Measurements from ENCODE around the gene ZNF780A. TPM values are rescaled to one million over a fixed set of nuclear protein-coding genes. Genes with fewer than 3 reads are reported as not detected.

Gene ZNF780A
- total and polyA plus RNA-seq, 2 donors from 2014 or later = 11.8 to 26.2 TPM

GRCh38 chr19:40110570-40110969 is 19.8 kb upstream of the ZNF780A start:
- no peak for DNase-seq
- Histone ChIP-seq H3K27me3 (ENCODE audit: control insufficient read depth, insufficient read depth, low read length) (no peaks in the 10 kb centered on the region), H3K27ac (ENCODE audit: low read depth in 2 of 2, low read length in 2 of 2) (no peak overlapping the region), H3K4me1 (ENCODE audit: control insufficient read depth in 2 of 3, insufficient read depth in 2 of 3, low read depth in 1 of 3, low read length in 3 of 3) (no peaks in the 10 kb centered on the region), H3K9ac (ENCODE audit: low read length in 3 of 3) (no peak overlapping the region), H3K4me3 (ENCODE audit: low read length in 3 of 3) (no peak overlapping the region), H3K36me3 (ENCODE audit: control insufficient read depth in 2 of 3, insufficient read depth in 3 of 3, low read length in 3 of 3) (no peaks in the 10 kb centered on the region), H3K9me3 (ENCODE audit: control insufficient read depth in 2 of 3, insufficient read depth in 1 of 3, low read length in 3 of 3) (no peaks in the 10 kb centered on the region)
- intact Hi-C loops (cut with DNase I) = no loop called here
- no peak for FAIRE-seq
- TF ChIP-seq CTCF (IDR thresholded peaks at IDR 0.05; ENCODE audit: borderline replicate concordance, extremely low read depth, insufficient read depth) = no peak

- no peaks in the 10 kb centered on the region for H3K27me3 ChIP-seq (ENCODE audit: control insufficient read depth, insufficient read depth, low read length)
- H3K9me3 ChIP-seq (ENCODE audit: control insufficient read depth in 2 of 3, insufficient read depth in 1 of 3, low read length in 3 of 3) = no peaks in the 10 kb centered on the region
- FAIRE-seq (no peak), DNase-seq (no peak)
- no peaks in the 10 kb centered on the region for H3K36me3 ChIP-seq (ENCODE audit: control insufficient read depth in 2 of 3, insufficient read depth in 3 of 3, low read length in 3 of 3)
- no peak overlapping the region for H3K4me3 ChIP-seq (ENCODE audit: low read length in 3 of 3)
- H3K9ac ChIP-seq (ENCODE audit: low read length in 3 of 3) = no peak overlapping the region
- no peaks in the 10 kb centered on the region for H3K4me1 ChIP-seq (ENCODE audit: control insufficient read depth in 2 of 3, insufficient read depth in 2 of 3, low read depth in 1 of 3, low read length in 3 of 3)
- TF ChIP-seq CTCF (IDR thresholded peaks at IDR 0.05; ENCODE audit: borderline replicate concordance, extremely low read depth, insufficient read depth) = no peak
- intact Hi-C loops (cut with DNase I) = no loop called here
- H3K27ac ChIP-seq (ENCODE audit: low read depth in 2 of 2, low read length in 2 of 2) = no peak overlapping the region
Measured at GRCh38 chr19:40104754-40105153, 14.0 kb upstream of the ZNF780A start.

- TF ChIP-seq CTCF (IDR thresholded peaks at IDR 0.05; ENCODE audit: borderline replicate concordance, extremely low read depth, insufficient read depth) = no peak
- Histone ChIP-seq H3K4me3 (ENCODE audit: low read length in 3 of 3) (no peak overlapping the region), H3K36me3 (ENCODE audit: control insufficient read depth in 2 of 3, insufficient read depth in 3 of 3, low read length in 3 of 3) (no peaks in the 10 kb centered on the region), H3K9me3 (ENCODE audit: control insufficient read depth in 2 of 3, insufficient read depth in 1 of 3, low read length in 3 of 3) (no peaks in the 10 kb centered on the region), H3K4me1 (ENCODE audit: control insufficient read depth in 2 of 3, insufficient read depth in 2 of 3, low read depth in 1 of 3, low read length in 3 of 3) (no peaks in the 10 kb centered on the region), H3K27me3 (ENCODE audit: control insufficient read depth, insufficient read depth, low read length) (no peaks in the 10 kb centered on the region), H3K27ac (ENCODE audit: low read depth in 2 of 2, low read length in 2 of 2) (no peak overlapping the region), H3K9ac (ENCODE audit: low read length in 3 of 3) (no peak overlapping the region)
- no peak for DNase-seq
- intact Hi-C loops (cut with DNase I) = no loop called here
- FAIRE-seq = no peak
Measured at GRCh38 chr19:40103600-40103999, 12.9 kb upstream of the ZNF780A start.

- FAIRE-seq = no peak
- no peak for TF ChIP-seq CTCF (IDR thresholded peaks at IDR 0.05; ENCODE audit: borderline replicate concordance, extremely low read depth, insufficient read depth)
- Histone ChIP-seq H3K36me3 (ENCODE audit: control insufficient read depth in 2 of 3, insufficient read depth in 3 of 3, low read length in 3 of 3) (no peaks in the 10 kb centered on the region), H3K4me3 (ENCODE audit: low read length in 3 of 3) (no peak overlapping the region), H3K9ac (ENCODE audit: low read length in 3 of 3) (no peak overlapping the region), H3K27ac (ENCODE audit: low read depth in 2 of 2, low read length in 2 of 2) (no peak overlapping the region), H3K27me3 (ENCODE audit: control insufficient read depth, insufficient read depth, low read length) (no peaks in the 10 kb centered on the region), H3K4me1 (ENCODE audit: control insufficient read depth in 2 of 3, insufficient read depth in 2 of 3, low read depth in 1 of 3, low read length in 3 of 3) (no peaks in the 10 kb centered on the region), H3K9me3 (ENCODE audit: control insufficient read depth in 2 of 3, insufficient read depth in 1 of 3, low read length in 3 of 3) (no peaks in the 10 kb centered on the region)
- DNase-seq = no peak
- intact Hi-C loops (cut with DNase I) = no loop called here
Measured at GRCh38 chr19:40101813-40102212, 11.1 kb upstream of the ZNF780A start.

All from kidney (tissue), 14 donors.